BLaER1 (cell line): ENCODE measurements around the gene LRRC27.
"Not testable (repeated sequence)": the region's sequence is repeated elsewhere in the genome, so short reads cannot be mapped to it uniquely, and the experiment has no call there.

Experiments used
- H3K27ac ChIP-seq: shearing (Covaris generic); formaldehyde crosslinking; 2 replicates; pipeline ENCODE4 v1.8.1; 2022
- H3K27me3 ChIP-seq: shearing (Covaris generic); formaldehyde crosslinking; 2 replicates; pipeline ENCODE4 v1.8.1; 2022
- H3K36me3 ChIP-seq: shearing (Covaris generic); formaldehyde crosslinking; 2 replicates; pipeline ENCODE4 v1.8.1; 2022
- H3K4me1 ChIP-seq: shearing (Covaris generic); formaldehyde crosslinking; 2 replicates; pipeline ENCODE4 v1.8.1; 2022
- H3K4me2 ChIP-seq: shearing (Covaris generic); formaldehyde crosslinking; 2 replicates; pipeline ENCODE4 v1.8.1; 2022
- H3K4me3 ChIP-seq: shearing (Covaris generic); formaldehyde crosslinking; 2 replicates; pipeline ENCODE4 v1.8.1; 2022
- H3K9ac ChIP-seq: shearing (Covaris generic); formaldehyde crosslinking; 2 replicates; pipeline ENCODE4 v1.8.1; 2022
- H3K9me3 ChIP-seq: shearing (Covaris generic); formaldehyde crosslinking; 2 replicates; pipeline ENCODE4 v1.8.1; 2022
- H4K20me1 ChIP-seq: shearing (Covaris generic); formaldehyde crosslinking; 2 replicates; pipeline ENCODE4 v1.8.1; 2022
- Cebpa-rat ChIP-seq: shearing (Covaris generic); IDR thresholded peaks from 2 replicates; pipeline ENCODE4 v1.8.1; 2022

LRRC27 gene

DNA sequence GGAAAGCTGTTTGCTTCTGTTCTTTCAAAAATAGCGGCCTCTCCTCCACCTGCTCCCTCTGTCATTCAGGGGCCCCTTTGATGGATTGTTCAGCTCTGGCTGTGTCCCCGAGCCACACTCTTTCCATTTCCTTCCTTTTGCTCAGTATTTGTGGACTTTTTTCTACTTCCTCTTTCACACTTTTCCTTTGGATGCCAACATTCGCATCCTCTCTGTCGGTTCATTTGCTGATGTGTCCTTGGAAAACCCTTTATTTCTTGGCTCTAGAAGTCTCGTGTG, 53.3 kb downstream of the LRRC27 start:
- Histone ChIP-seq H3K27me3 (peaks cover 54% of the 10 kb centered on the region), H3K4me2 (peak overlapping the region; percentile 93), H3K9ac (no peak overlapping the region), H3K9me3 (no peaks in the 10 kb centered on the region), H3K27ac (no peak overlapping the region), H4K20me1 (peaks cover 35% of the 10 kb centered on the region), H3K36me3 (no peaks in the 10 kb centered on the region), H3K4me1 (peaks cover 82% of the 10 kb centered on the region), H3K4me3 (no peak overlapping the region)
- no peak for TF ChIP-seq Cebpa-rat

- no peak for TF ChIP-seq Cebpa-rat
- Histone ChIP-seq H3K4me2 (peak overlapping the region; percentile 93), H3K27me3 (peaks cover 52% of the 10 kb centered on the region), H3K4me3 (no peak overlapping the region), H4K20me1 (peaks cover 35% of the 10 kb centered on the region), H3K9me3 (no peaks in the 10 kb centered on the region), H3K9ac (no peak overlapping the region), H3K27ac (no peak overlapping the region), H3K36me3 (no peaks in the 10 kb centered on the region), H3K4me1 (peaks cover 87% of the 10 kb centered on the region)
Measured at GRCh38 chr10:132385721-132386418, 53.9 kb downstream of the LRRC27 start.

- Histone ChIP-seq H3K27me3 (peaks cover 50% of the 10 kb centered on the region), H4K20me1 (peaks cover 35% of the 10 kb centered on the region), H3K4me2 (peak overlapping the region; percentile 93), H3K4me3 (no peak overlapping the region), H3K4me1 (peaks cover 87% of the 10 kb centered on the region), H3K36me3 (no peaks in the 10 kb centered on the region), H3K9me3 (no peaks in the 10 kb centered on the region), H3K27ac (no peak overlapping the region), H3K9ac (no peak overlapping the region)
- TF ChIP-seq Cebpa-rat, result no peak
Measured at GRCh38 chr10:132386419-132386831, 54.4 kb downstream of the LRRC27 start.

DNA sequence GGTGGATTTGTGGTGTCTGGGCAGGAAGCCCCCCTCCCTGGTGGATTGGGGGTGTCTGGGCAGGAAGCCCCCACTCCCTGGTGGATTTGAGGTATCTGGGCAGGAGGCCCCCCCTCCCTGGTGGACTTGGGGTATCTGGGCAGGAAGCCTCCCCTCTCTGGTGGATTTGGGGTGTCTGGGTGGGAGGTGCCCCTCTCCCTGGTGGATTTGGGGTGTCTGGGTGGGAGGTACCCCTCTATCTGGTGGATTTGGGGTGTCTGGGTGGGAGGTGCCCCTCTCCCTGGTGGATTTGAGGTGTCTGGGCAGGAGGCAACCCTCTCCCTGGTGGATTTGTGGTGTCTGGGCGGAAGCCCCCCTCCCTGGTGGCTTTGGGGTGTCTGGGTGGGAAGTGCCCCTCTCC, 54.9 kb downstream of the LRRC27 start:
- Histone ChIP-seq H3K4me2 (peak overlapping the region; percentile 93), H3K4me1 (peaks cover 82% of the 10 kb centered on the region), H3K27me3 (peaks cover 45% of the 10 kb centered on the region), H4K20me1 (peaks cover 35% of the 10 kb centered on the region)
- not testable (repeated sequence) for H3K4me3 ChIP-seq, H3K27ac ChIP-seq, H3K9ac ChIP-seq, H3K36me3 ChIP-seq, H3K9me3 ChIP-seq

DNA sequence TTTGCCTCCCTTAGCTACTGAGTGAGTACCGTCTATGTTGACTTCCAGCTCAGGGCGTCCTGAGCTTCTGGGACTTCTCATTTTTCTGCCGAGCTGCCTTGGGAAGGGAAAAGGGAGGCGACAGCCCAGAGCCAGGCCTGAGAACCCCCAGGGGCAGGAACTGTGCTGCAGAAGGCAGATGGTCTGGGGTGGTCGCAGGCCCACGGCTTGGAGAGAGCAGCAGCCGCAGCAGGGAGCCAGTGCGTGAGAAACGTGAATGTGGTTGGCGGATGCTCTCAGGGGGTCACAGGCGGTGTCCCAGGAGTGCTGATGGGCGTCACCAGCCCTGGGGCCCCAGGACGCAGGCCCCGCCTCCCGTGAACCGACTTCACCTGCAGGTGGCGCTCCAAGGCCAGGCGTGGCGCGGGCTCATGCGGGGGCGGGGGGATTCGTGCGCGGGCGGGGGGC, 55.8 kb downstream of the LRRC27 start:
- 0 out of 2 replicates have a peak overlapping the region, but pooled peaks have one; percentile 31 for H3K4me3 ChIP-seq
- peaks cover 75% of the 10 kb centered on the region for H3K4me1 ChIP-seq
- no peak overlapping the region for H3K9ac ChIP-seq
- H3K27me3 ChIP-seq, result peaks cover 39% of the 10 kb centered on the region
- no peaks in the 10 kb centered on the region for H3K36me3 ChIP-seq
- H3K9me3 ChIP-seq, result no peaks in the 10 kb centered on the region
- peak overlapping the region; percentile 93 for H3K4me2 ChIP-seq
- H3K27ac ChIP-seq, result peak overlapping the region; percentile 35; the same call in 1 of the 2 replicates
- no peak for TF ChIP-seq Cebpa-rat
- H4K20me1 ChIP-seq, result peaks cover 35% of the 10 kb centered on the region

DNA sequence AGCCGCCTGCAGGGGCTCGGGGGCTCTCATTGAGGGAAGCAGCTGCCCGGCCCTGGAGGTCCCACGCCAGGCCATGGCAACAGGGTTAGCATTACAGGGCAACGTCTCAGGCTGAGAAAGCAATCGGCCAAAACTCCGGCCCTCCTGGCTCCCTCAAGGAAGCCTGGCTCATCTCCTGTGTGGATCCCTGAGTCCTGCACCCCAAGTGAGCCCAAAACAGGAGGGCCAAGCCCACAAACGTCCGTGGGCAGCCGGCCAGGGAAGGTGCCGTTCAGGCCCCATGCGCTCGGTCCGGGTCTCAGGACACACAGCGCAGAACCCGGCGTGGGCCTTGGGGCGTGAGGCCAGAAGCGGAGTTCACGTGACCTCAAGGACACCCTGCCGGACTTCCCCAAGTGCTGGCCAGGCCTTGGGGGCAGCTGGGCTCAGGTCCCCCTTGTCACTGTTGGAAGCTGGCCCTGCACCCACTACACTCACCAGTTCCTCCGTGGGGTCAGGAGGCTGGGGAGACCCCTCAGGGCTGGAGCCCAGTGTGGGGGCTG, 57.0 kb downstream of the LRRC27 start:
- H4K20me1 ChIP-seq, result peaks cover 30% of the 10 kb centered on the region
- H3K36me3 ChIP-seq, result no peaks in the 10 kb centered on the region
- H3K4me1 ChIP-seq, result peaks cover 75% of the 10 kb centered on the region
- H3K27me3 ChIP-seq, result peaks cover 28% of the 10 kb centered on the region
- H3K9me3 ChIP-seq, result no peaks in the 10 kb centered on the region
- TF ChIP-seq Cebpa-rat, result no peak
- no peak overlapping the region for H3K4me3 ChIP-seq
- H3K9ac ChIP-seq, result no peak overlapping the region
- peak overlapping the region; percentile 78 for H3K4me2 ChIP-seq
- no peak overlapping the region for H3K27ac ChIP-seq

DNA sequence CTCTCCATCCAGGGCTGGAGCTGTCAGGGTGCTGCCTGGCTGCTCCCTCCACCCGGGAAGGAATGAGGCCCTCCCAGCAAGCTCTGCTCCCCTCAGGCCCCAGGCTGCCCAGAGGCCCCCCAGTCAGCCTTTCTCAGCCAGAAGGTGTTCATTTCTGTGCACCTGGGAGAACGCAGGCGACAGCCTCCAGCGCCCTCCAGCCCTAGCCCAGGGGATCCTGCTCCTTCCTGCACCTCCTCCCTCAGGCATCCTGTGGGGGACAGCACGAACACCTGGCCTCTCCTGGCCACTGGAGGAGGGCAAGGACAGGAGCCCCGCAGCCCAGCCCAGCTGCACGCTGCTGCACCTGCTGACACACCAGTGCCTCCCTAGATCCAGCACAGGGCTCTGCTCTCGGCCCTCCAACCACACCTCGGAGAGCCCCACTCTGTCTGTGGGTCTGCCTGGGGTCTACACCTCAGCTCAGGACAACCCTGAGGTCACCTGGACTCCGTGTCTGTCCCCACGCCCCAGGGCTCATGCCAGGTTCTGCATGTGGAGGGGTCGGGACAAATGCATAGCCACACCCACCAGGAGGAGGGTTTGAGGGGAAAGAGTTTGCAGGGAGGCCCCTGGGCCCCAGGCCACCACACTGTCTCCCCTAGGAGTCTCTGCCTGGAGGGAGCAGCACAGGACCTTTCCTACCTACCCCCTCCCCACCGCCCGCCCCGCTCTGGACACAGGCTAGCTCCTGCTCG, 57.6 kb downstream of the LRRC27 start:
- Histone ChIP-seq H3K9ac (no peak overlapping the region), H3K27me3 (peaks cover 26% of the 10 kb centered on the region), H3K4me3 (no peak overlapping the region), H3K36me3 (no peaks in the 10 kb centered on the region), H4K20me1 (peaks cover 31% of the 10 kb centered on the region), H3K9me3 (no peaks in the 10 kb centered on the region), H3K27ac (no peak overlapping the region), H3K4me2 (peak overlapping the region; percentile 78), H3K4me1 (peaks cover 75% of the 10 kb centered on the region)
- TF ChIP-seq Cebpa-rat, result no peak

- TF ChIP-seq Cebpa-rat, result no peak
- peak overlapping the region; percentile 78 for H3K4me2 ChIP-seq
Measured at GRCh38 chr10:132390170-132390920, 58.4 kb downstream of the LRRC27 start.

DNA sequence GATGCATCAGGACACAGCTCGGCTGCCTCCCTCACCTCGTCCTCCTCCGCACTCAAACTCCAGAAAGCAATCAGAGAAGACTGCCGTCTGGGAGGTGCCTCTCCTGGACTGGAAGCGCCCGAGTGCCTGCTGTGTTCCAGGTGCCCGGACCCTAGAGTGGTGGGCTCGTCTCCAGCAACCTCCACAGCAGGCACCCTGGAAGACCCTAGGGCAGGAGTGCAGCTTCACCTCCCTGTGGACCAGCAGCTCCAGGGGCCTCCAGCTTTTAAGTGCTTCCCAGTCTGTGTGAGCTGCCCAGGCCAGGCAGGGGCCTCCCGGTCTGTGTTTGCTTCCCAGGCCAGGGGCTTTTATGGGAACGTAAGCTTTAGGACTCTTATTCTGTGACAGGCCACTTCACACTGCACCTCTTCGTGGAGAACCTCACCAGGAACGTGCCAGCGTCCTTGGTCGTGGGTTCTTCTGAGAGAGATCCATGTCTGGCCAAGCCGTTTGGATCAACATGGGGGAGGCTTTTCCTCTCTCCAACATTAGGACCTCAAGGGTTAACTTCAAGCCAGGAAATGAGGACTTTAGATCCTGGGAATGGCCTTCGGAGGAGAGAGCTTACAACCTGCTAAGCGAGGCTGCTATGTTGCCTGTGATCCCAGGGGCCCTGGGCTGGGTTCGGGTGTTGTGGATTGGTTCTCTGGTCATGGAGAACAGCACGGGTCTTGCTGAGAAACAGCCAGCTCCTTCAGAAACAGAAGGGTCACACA, 59.1 kb downstream of the LRRC27 start:
- no peaks in the 10 kb centered on the region for H3K9me3 ChIP-seq
- peaks cover 75% of the 10 kb centered on the region for H3K4me1 ChIP-seq
- no peaks in the 10 kb centered on the region for H3K36me3 ChIP-seq
- peaks cover 24% of the 10 kb centered on the region for H4K20me1 ChIP-seq
- H3K4me3 ChIP-seq, result no peak overlapping the region
- H3K9ac ChIP-seq, result no peak overlapping the region
- H3K4me2 ChIP-seq, result no peak overlapping the region
- peaks cover 25% of the 10 kb centered on the region; the same call in 1 of the 2 replicates for H3K27me3 ChIP-seq
- no peak for TF ChIP-seq Cebpa-rat
- H3K27ac ChIP-seq, result no peak overlapping the region

More at GRCh38 chr10:132390170-132390920, 58.4 kb downstream of the LRRC27 start:
- Histone ChIP-seq H3K27me3 (peaks cover 25% of the 10 kb centered on the region), H3K9ac (no peak overlapping the region), H3K4me3 (no peak overlapping the region), H4K20me1 (peaks cover 31% of the 10 kb centered on the region), H3K4me1 (peaks cover 75% of the 10 kb centered on the region), H3K27ac (no peak overlapping the region), H3K36me3 (no peaks in the 10 kb centered on the region), H3K9me3 (no peaks in the 10 kb centered on the region)
